HUES64 (cell line): ENCODE measurements around the gene CDH4.

ENCODE experiments used
- H3K27ac ChIP-seq: 2 replicates; pipeline ENCODE4 v1.7.0; 2013; ENCODE audit warnings: low read depth, low read length, inconsistent platforms
- H3K27me3 ChIP-seq: 2 replicates; pipeline ENCODE4 v1.6.1; 2013; ENCODE audit warnings: mild to moderate bottlenecking, low read length; ENCODE audit not compliant: insufficient read depth
- H3K36me3 ChIP-seq: 2 replicates; pipeline ENCODE4 v1.6.1; 2013; ENCODE audit warnings: mild to moderate bottlenecking, low read length; ENCODE audit not compliant: insufficient read depth
- H3K4me1 ChIP-seq: 2 replicates; pipeline ENCODE4 v1.6.1; 2013; ENCODE audit warnings: mild to moderate bottlenecking, low read length, moderate library complexity; ENCODE audit not compliant: insufficient read depth
- H3K4me3 ChIP-seq: 2 replicates; pipeline ENCODE4 v1.5.1; 2013; ENCODE audit warnings: mild to moderate bottlenecking, low read length, moderate library complexity
- H3K9ac ChIP-seq: 2 replicates; pipeline ENCODE4 v1.6.1; 2013; ENCODE audit warnings: mild to moderate bottlenecking, low read depth, low read length
- H3K9me3 ChIP-seq: 2 replicates; pipeline ENCODE4 v1.6.1; 2013; ENCODE audit warnings: low read depth, low read length; ENCODE audit not compliant: insufficient read depth
- WGBS: fragments of 150-250, 120-280 bp; methylation state at CpG from one replicate; pipeline ENCODE4 v1.1.7; 2013; ENCODE audit warnings: missing lambda C conversion rate; 5-methylcytosine and 5-hydroxymethylcytosine counted together

CDH4 gene

DNA sequence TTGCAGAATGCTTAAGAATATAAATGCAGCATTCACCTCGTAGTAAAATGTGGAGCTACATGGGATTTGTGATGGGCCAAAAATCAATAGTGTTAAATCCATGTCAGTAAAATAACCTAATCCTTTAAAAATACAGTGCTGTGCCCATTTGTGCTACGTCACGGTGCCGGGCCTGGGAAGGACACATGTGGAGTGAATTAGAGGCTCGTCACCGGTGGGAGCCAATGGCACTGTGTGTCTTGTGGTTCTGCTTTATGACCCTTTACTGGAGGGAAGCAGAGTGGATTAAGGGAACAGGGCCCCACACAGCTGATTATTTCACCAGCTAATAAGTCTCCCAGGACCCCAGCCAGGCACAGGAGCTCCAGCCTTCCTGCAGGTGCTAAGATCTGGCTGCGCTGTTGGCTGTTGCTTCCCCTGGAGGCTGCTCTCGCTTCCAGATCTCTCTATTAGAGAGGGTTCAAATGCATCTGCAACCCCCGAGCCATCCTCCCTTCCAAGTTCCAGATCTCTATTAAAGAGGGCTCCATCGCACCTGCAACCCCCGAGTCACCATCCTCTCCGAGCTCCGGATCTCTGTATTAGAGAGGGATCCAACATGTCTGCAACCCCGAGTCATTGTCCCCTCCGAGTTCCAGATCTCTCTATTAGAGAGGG lies 405.8 kb downstream of the CDH4 start:
- Histone ChIP-seq H3K9me3 (no peaks in the 10 kb centered on the region), H3K36me3 (no peaks in the 10 kb centered on the region), H3K27ac (no peak overlapping the region), H3K27me3 (no peaks in the 10 kb centered on the region), H3K9ac (no peak overlapping the region), H3K4me3 (no peak overlapping the region), H3K4me1 (no peaks in the 10 kb centered on the region)
- 94% methylated on average over 15 of the region's 15 CpGs for WGBS

DNA sequence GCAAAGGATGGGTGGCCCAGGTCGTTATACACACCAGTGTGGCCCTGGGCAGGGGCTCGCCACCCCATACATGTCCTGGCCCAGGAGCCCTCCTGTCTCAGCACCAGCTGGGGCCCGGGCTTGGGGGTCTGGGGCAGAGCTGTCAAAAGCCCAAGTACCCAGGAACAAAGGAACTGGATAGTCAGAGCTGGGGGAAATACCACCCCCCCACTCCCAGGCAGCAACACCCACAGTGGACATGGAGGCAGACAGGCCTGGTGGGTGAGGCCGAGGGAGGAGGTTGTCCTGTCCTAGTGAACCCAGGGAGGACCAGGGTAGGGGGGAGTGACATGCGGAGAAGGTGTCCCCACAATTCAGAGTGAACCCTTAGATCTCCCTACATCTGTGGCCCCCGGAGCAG lies 406.5 kb downstream of the CDH4 start:
- H3K9me3 ChIP-seq, result no peaks in the 10 kb centered on the region
- H3K27ac ChIP-seq, result no peak overlapping the region
- no peaks in the 10 kb centered on the region for H3K27me3 ChIP-seq
- H3K4me1 ChIP-seq, result no peaks in the 10 kb centered on the region
- H3K36me3 ChIP-seq, result no peaks in the 10 kb centered on the region
- H3K9ac ChIP-seq, result no peak overlapping the region
- WGBS, result 94% methylated on average over 6 of the region's 6 CpGs
- no peak overlapping the region for H3K4me3 ChIP-seq

DNA sequence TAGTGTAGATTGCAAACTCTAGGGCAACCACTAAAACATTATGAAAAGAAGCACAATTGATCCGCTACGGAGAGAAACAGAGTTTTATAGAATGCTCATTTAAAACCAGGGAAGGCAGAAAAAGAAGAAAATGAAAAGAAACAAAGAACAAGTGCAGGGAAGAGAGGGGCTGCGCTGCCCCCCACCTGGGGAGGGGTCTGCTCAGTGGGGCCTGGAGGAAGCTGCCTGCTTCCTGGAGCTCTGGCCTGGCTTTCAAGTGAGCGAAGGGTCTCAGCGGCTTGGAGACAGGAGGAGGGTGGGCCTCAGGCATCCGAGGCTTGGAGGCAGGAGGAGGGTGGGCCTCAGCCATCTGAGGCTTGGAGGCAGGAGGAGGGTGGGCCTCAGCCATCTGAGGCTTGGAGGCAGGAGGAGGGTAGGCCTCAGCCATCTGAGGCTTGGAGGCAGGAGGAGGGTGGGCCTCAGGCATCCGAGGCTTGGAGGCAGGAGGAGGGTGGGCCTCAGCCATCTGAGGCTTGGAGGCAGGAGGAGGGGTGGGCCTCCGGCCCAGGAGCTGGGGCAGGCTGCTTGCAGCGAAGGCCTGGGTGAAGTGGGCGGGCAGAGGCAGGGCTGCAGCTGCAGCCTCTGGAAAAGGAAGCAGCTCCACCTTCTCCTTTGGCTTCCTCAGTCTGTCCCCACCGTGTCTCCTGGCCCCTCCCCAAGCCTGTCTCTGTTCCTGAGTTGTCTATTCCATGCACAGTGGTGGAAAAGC lies 407.4 kb downstream of the CDH4 start:
- Histone ChIP-seq H3K4me1 (no peaks in the 10 kb centered on the region), H3K36me3 (no peaks in the 10 kb centered on the region), H3K27ac (no peak overlapping the region), H3K9ac (no peak overlapping the region), H3K4me3 (no peak overlapping the region), H3K27me3 (no peaks in the 10 kb centered on the region), H3K9me3 (no peaks in the 10 kb centered on the region)
- 69% methylated on average over 11 of the region's 11 CpGs for WGBS

DNA sequence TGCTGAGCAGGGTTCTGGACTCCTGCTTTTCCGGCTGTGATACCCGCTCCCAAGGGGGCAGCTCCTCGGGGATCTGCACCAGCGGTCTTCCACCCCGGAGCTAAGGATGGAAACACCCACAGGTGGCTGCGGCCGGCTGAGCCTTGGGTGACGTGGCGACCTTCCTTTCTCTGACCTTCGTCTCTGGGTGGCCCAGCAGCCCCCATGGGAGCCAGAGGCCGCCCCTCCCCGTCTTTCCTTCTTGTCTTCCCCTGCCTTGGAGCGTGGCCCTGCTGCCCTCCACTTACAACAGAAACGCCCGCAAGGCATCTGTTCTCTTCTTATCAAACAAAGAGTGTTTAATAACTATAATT lies 407.9 kb downstream of the CDH4 start:
- no peaks in the 10 kb centered on the region for H3K4me1 ChIP-seq
- H3K9me3 ChIP-seq, result no peaks in the 10 kb centered on the region
- H3K4me3 ChIP-seq, result no peak overlapping the region
- H3K36me3 ChIP-seq, result no peaks in the 10 kb centered on the region
- no peaks in the 10 kb centered on the region for H3K27me3 ChIP-seq
- no peak overlapping the region for H3K9ac ChIP-seq
- H3K27ac ChIP-seq, result no peak overlapping the region
- 92% methylated on average over 14 of the region's 15 CpGs for WGBS

DNA sequence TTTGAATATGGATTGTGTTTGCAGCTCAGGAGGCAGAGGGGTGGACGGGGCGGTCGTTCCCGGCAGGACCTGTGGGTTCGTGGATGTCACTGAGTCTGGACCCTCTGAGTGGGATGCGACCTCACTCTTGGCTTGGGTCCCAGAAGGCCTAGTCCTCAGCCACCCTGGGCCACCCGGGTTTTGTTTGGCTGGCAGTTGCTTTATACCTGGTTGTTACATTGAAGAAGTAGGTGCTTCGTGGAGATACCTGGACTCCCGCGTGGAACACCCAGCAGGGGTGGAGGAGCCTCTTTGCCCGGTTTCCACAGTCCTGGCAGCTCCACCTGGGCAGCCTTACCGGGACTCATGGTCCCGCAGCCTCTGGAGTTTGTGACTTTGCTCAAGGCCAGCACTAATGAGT lies 408.5 kb downstream of the CDH4 start:
- H3K27ac ChIP-seq, result no peak overlapping the region
- no peaks in the 10 kb centered on the region for H3K4me1 ChIP-seq
- H3K4me3 ChIP-seq, result no peak overlapping the region
- H3K9ac ChIP-seq, result no peak overlapping the region
- WGBS, result 91% methylated on average over 13 of the region's 13 CpGs
- no peaks in the 10 kb centered on the region for H3K27me3 ChIP-seq
- no peaks in the 10 kb centered on the region for H3K9me3 ChIP-seq
- no peaks in the 10 kb centered on the region for H3K36me3 ChIP-seq

DNA sequence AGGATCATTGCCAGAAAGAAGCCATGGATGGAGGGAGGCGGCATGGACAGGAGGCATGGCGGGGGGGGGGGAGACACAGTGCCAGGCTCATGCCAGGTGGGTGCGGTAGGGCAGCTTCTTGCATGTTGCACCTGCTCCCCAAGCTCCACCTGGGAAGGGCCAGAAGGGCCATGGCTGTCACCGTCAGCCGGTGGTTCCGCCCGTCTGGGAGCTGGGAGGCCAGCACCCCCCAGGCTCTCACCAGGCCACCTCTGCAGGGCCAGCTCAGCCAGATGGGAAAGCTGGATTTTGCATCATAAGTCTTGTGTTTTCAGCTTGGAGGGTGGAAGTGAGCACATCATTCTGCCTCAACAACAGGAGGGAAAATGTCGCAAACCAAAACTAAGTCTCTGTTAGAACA lies 409.0 kb downstream of the CDH4 start:
- Histone ChIP-seq H3K9ac (no peak overlapping the region), H3K4me1 (no peaks in the 10 kb centered on the region), H3K36me3 (no peaks in the 10 kb centered on the region), H3K9me3 (no peaks in the 10 kb centered on the region), H3K4me3 (no peak overlapping the region), H3K27ac (no peak overlapping the region), H3K27me3 (no peaks in the 10 kb centered on the region)
- 96% methylated on average over 8 of the region's 8 CpGs for WGBS

DNA sequence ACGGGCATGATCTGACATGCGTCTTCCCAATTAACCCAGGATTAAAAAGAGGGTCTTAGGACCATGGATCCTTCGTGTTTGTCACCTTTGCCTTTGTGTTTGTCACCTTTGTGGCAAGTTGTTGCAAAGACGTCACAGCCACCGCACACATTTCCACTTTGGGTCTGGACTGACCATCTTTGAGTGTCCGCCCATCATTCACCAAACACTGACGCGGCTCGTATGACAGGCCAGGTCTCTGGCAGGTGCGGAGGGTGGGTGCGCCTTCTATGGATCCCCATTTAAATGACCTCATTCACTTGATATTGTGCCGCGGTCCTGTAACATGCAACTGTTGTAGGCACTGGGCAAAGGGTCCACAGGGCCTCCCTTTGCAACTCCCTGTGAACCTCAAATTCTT lies 409.5 kb downstream of the CDH4 start:
- Histone ChIP-seq H3K27me3 (no peaks in the 10 kb centered on the region), H3K4me1 (no peaks in the 10 kb centered on the region)
- 95% methylated on average over 13 of the region's 13 CpGs for WGBS

DNA sequence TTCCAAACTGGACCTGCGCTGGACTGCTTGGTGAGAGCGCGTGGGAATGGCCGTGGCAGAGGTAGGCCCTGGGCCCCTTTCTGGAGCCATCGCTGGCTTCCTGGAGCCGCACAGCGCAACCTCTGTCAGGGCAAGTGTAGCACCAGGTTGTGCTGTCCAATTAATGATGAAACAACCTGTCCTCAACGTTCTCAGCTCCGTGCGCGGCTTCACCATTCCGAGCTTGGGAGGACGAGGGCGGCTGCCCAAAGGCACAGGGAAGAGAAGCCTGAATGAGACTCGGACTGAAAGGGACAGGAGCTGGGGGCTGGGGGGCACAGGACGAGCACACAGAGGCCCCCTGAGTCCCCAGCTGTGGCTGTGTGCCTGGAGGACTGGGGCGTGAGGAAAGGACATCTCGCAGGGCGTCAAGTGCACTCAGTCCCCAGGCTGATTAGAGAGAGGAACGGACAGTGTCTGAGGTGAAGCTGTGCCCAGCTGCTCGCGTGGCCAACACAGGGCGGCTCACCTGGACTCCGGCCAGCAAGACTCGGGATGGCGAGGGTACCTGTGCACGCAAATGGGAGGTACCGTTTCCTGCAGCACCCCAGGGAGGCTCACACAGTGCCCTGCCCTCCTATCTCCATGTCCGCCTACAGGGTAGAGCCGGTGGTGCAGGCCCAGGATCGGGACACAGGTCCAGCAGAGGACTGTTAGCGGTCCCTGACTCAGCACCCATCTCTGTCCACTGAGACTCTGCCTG lies 410.3 kb downstream of the CDH4 start:
- WGBS, result 88% methylated on average over 32 of the region's 32 CpGs
- no peaks in the 10 kb centered on the region for H3K4me1 ChIP-seq
- H3K4me3 ChIP-seq, result no peak overlapping the region
- no peak overlapping the region for H3K27ac ChIP-seq
- no peak overlapping the region for H3K9ac ChIP-seq
- no peaks in the 10 kb centered on the region for H3K36me3 ChIP-seq
- no peaks in the 10 kb centered on the region for H3K9me3 ChIP-seq
- no peaks in the 10 kb centered on the region for H3K27me3 ChIP-seq

More for the DNA sequence above, 409.5 kb downstream of the CDH4 start:
- H3K36me3 ChIP-seq, result no peaks in the 10 kb centered on the region
- no peak overlapping the region for H3K4me3 ChIP-seq
- H3K9ac ChIP-seq, result no peak overlapping the region
- H3K27ac ChIP-seq, result no peak overlapping the region
- H3K9me3 ChIP-seq, result no peaks in the 10 kb centered on the region

DNA sequence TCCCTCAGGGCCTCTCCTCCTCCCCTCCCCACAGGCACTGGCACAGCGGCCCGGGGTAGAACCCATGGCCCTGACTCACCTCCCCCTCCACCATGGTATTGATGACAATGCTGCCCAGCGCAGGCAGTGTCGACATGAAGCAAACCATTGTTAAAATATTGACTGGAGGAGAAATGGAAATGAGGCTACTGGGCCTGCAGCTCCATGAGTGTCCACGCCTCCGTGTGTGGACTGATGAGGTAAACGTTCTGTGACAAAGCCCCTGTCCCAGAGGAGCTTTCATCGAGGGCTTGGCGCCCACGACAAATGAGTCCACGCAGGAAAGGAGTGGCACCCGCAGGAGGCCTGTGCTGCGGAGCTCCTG lies 410.9 kb downstream of the CDH4 start:
- Histone ChIP-seq H3K9ac (no peak overlapping the region), H3K4me3 (no peak overlapping the region), H3K9me3 (no peaks in the 10 kb centered on the region), H3K4me1 (no peaks in the 10 kb centered on the region), H3K27me3 (no peaks in the 10 kb centered on the region), H3K36me3 (no peaks in the 10 kb centered on the region), H3K27ac (no peak overlapping the region)
- WGBS, result 93% methylated on average over 13 of the region's 13 CpGs

DNA sequence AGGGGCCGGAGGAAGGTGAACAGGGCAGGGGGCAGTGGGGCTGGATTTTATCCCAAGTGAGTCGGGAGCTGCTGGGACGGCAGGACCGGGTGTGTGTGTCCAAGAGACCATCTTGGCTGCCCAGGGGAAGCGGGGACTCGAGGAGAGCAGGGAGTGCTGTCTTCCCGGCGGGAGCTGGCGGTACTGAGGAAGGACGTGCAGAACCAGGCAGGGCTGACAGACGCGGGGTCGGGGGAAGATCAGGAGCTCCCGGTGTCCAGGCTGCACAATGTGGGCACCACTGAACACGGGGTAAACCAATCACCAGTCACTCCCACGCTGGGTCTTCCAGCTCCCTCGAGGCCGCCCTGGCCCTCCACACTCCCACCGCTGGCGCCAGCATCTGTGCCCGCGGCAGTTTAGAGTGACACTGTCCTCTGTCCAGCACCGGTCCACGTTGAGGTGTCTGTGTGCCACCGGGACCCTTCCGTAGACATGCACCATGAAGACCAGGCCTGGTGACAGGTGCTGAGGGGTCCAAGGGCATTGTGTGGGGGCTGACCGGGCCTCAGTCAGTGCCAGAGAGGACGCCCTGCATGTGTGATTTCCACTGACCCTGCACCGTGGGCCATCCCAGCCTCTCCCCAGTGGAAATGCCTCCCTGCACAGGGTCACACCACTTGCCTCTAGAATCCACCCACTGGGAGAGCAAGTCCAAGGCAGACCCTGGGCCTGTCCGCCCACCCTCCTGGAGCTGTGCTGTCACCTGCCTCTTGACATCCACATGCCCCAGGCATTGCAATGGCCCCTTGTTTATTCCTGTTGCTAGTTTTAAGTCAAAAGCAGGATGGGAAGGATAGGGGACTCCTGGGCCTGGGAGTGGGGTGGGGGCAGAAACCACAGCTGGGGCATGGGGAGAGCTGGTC lies 411.7 kb downstream of the CDH4 start:
- H3K9ac ChIP-seq, result no peak overlapping the region

More for the DNA sequence above, 411.7 kb downstream of the CDH4 start:
- H3K9me3 ChIP-seq, result no peaks in the 10 kb centered on the region
- 95% methylated on average over 30 of the region's 30 CpGs for WGBS
- H3K4me1 ChIP-seq, result no peaks in the 10 kb centered on the region
- H3K27ac ChIP-seq, result no peak overlapping the region
- H3K4me3 ChIP-seq, result no peak overlapping the region
- no peaks in the 10 kb centered on the region for H3K27me3 ChIP-seq
- no peaks in the 10 kb centered on the region for H3K36me3 ChIP-seq
